HepG2 (cell line): ENCODE data around the gene ANKS1B. TPM values are rescaled to one million over a fixed set of nuclear protein-coding genes. Genes with fewer than 3 reads are reported as not detected.

Experiments
- ATAC-seq: fragments of 200-7000 bp; cut with Tn5 transposase; 3 replicates; pipeline ENCODE4 v1.9.1; 2020; ENCODE audit warnings: mild to moderate bottlenecking, moderate library complexity
- BruUV-seq: library from RNA; stranded (reverse); fragments of 400-500 nt; replicated peaks from 2 replicates; lab custom pipeline; 2021; lab: Mats Ljungman, UMichigan
- CTCF ChIA-PET: fragments of 300-600 bp; formaldehyde crosslinking; extraction: SDS; loops from one replicate; lab custom pipeline; 2021; ENCODE audit warnings: low total read pairs, inconsistent platforms, low intra/inter-chr PET ratio; lab: Yijun Ruan, JAX
- POLR2A ChIA-PET: fragments of 350-600 bp; sonication (Branson Sonifier 250); formaldehyde crosslinking; loops from one replicate; lab custom pipeline; 2020; ENCODE audit warnings: antibody characterized with exemption, inconsistent platforms; lab: Yijun Ruan, JAX
- DNase-seq: peaks from one replicate; pipeline ENCODE4 v3.0.0-alpha.2; 2015; ENCODE audit warnings: low spot score
- FAIRE-seq: peaks from 3 replicates; lab custom pipeline; 2011; peaks lifted over from hg19 to GRCh38; lab: Jason Lieb, UNC
- H2AFZ ChIP-seq: one replicate; pipeline ENCODE4 v1.6.1; 2011; ENCODE audit warnings: low read length, inconsistent platforms
- H3K27ac ChIP-seq: fragments of 300-600 bp; 3 replicates; pipeline ENCODE4 v1.8.0; 2011; ENCODE audit warnings: mixed run types, mild to moderate bottlenecking, mixed read lengths, low read length, inconsistent platforms; ENCODE audit not compliant: insufficient read depth; ENCODE audit errors: extremely low read length
- H3K27me3 ChIP-seq, 2 experiments: fragments of 200-600 bp in 1 of 2; 2 replicates in 1 of 2; 3 replicates in 1 of 2; pipeline versions ENCODE4 v1.6.0 to v1.8.0; 2011; ENCODE audit warnings: low read length in 2 of 2, mild to moderate bottlenecking in 2 of 2, moderate library complexity in 2 of 2, inconsistent platforms in 1 of 2; ENCODE audit not compliant: insufficient read depth in 2 of 2, control insufficient read depth in 1 of 2
- H3K36me3 ChIP-seq, 2 experiments: fragments of 200-600 bp in 1 of 2; replicated peaks in 1 of 2; 2 replicates in 1 of 2; 3 replicates in 1 of 2; pipeline versions ENCODE4 v1.5.1 to v1.8.0; 2011; ENCODE audit warnings: low read length in 2 of 2, inconsistent platforms in 1 of 2; ENCODE audit not compliant: insufficient read depth in 2 of 2, control insufficient read depth in 1 of 2
- H3K4me1 ChIP-seq: 2 replicates; pipeline ENCODE4 v1.5.1; 2012; ENCODE audit warnings: low read length, inconsistent platforms; ENCODE audit not compliant: insufficient read depth
- H3K4me2 ChIP-seq: 2 replicates; pipeline ENCODE4 v1.6.0; 2011; ENCODE audit warnings: low read depth, low read length, inconsistent platforms
- H3K4me3 ChIP-seq, 3 experiments: fragments of 200-600 bp in 1 of 3; sonication (generic), shearing (Covaris generic) in 1 of 3; replicated peaks in 1 of 3; 2 replicates each; pipeline ENCODE4 v1.5.1; 2011 to 2016; ENCODE audit warnings: low read length in 3 of 3, inconsistent platforms in 2 of 3, low read depth in 2 of 3, mild to moderate bottlenecking in 2 of 3, control low read depth in 1 of 3, mixed read lengths in 1 of 3; ENCODE audit not compliant: insufficient read depth in 1 of 3
- H3K79me2 ChIP-seq: one replicate; pipeline ENCODE4 v1.6.1; 2011; ENCODE audit warnings: low read length, inconsistent platforms; ENCODE audit not compliant: insufficient read depth
- H3K9ac ChIP-seq: 2 replicates; pipeline ENCODE4 v1.6.0; 2011; ENCODE audit warnings: mild to moderate bottlenecking, low read depth, low read length, inconsistent platforms; ENCODE audit not compliant: insufficient read depth
- H3K9me3 ChIP-seq: 2 replicates; pipeline ENCODE4 v1.5.1; 2012; ENCODE audit warnings: mild to moderate bottlenecking, low read length
- H4K20me1 ChIP-seq: 2 replicates; pipeline ENCODE4 v1.6.0; 2011; ENCODE audit warnings: inconsistent platforms, mild to moderate bottlenecking, low read length, moderate library complexity; ENCODE audit not compliant: insufficient read depth
- MIER2 ChIP-seq: IDR thresholded peaks from 2 replicates; pipeline ENCODE4 v1.6.1; 2016; ENCODE audit warnings: missing biosample characterization, missing genetic modification reagents
- REST ChIP-seq, 2 experiments: IDR thresholded peaks; 2 replicates each; pipeline ENCODE4 v1.6.1; 2011 to 2012; ENCODE audit warnings: low read length in 2 of 2, borderline replicate concordance in 1 of 2, low read depth in 1 of 2, mild to moderate bottlenecking in 1 of 2, moderate library complexity in 1 of 2
- WGBS: methylation state at CpG from one replicate; pipeline ENCODE4 v1.1.6; 2017; ENCODE audit warnings: low lambda C conversion rate; 5-methylcytosine and 5-hydroxymethylcytosine counted together
- in situ Hi-C: cut with HindIII; loops from 2 replicates; pipeline ENCODE4 v1.10.0; 2017; ENCODE audit warnings: low pct_unique_long_range_greater_than_20kb; ENCODE audit not compliant: extremely low pct_ligation_motif_present
- intact Hi-C: fragments of 100-400 bp; cut with micrococcal nuclease; formaldehyde crosslinking; loops from one replicate; pipeline ENCODE4 v1.10.0; 2022; ENCODE audit not compliant: unreplicated experiment
- polyA plus RNA-seq, 8 experiments: library from polyadenylated mRNA; depleted of rRNA in 3 of 8; stranded (reverse) in 7 of 8; unstranded in 1 of 8; fragments of >200 nt; fragmentation: Illumina TruSeq in 4 of 8; extraction: Trizol in 4 of 8; gene quantifications; 2 replicates each; pipeline versions ENCODE4 v1.2.1 to v1.2.3, GENCODE V29; 2011 to 2016; ENCODE audit warnings: low read depth in 4 of 8, missing spikeins in 1 of 8, mixed read lengths in 1 of 8; ENCODE audit not compliant: insufficient read depth in 1 of 8
- total RNA-seq, 5 experiments: library from RNA; depleted of rRNA; stranded (reverse); fragments of >200 nt; fragmentation: Illumina TruSeq; extraction: Trizol; gene quantifications; 2 replicates each; pipeline ENCODE4 v1.2.3, GENCODE V29; 2016; ENCODE audit warnings: low read depth in 1 of 5
- TF ChIP-seq, protein P1 (sequence below): sonication (generic); formaldehyde crosslinking; IDR thresholded peaks from 2 replicates; pipeline ENCODE4 v1.4.0; 2020; ENCODE audit warnings: missing genetic modification reagents

The ANKS1B gene
- total and polyA plus RNA-seq, 2 of the 13 experiments (the other 11 are each of a cell fraction or from before 2014, with no cell fraction given): 0.15 TPM; not detected in 1

DNA sequence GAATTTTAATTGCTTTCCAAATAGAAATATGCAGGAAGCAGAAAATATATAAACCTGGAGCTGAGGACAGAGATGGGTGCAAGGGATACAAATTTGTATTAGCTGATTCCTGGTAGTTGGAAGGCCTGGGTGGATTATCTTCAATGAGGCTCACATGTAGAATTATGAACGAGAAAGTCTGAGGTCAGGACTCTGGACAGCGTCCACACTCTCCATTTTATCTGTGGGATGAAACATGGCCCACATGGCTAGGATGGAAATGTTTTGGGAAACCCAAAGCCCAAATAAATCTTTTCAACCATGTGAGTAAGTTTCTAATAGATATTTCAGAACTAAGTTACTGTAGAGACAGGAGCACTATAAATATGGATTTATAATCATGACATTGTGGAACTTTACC is 1083.5 kb downstream of the ANKS1B start:
- intact Hi-C loops: no loop called here
- TF ChIP-seq REST (IDR thresholded peaks at IDR 0.05; ENCODE audit: borderline replicate concordance in 1 of 2, low read depth in 1 of 2, low read length in 2 of 2): peak; percentile 38 to 91
- TF ChIP-seq, protein P1, sequence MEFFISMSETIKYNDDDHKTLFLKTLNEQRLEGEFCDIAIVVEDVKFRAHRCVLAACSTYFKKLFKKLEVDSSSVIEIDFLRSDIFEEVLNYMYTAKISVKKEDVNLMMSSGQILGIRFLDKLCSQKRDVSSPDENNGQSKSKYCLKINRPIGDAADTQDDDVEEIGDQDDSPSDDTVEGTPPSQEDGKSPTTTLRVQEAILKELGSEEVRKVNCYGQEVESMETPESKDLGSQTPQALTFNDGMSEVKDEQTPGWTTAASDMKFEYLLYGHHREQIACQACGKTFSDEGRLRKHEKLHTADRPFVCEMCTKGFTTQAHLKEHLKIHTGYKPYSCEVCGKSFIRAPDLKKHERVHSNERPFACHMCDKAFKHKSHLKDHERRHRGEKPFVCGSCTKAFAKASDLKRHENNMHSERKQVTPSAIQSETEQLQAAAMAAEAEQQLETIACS (CRISPR knock-in tag): no peak
- peak; percentile 90 for TF ChIP-seq MIER2
- TF ChIP-seq, all 625 proteins: peak for 2
- H3K9ac ChIP-seq: no peak overlapping the region
- H3K4me1 ChIP-seq: no peaks in the 10 kb centered on the region
- no peak overlapping the region for H2AFZ ChIP-seq
- no peaks in the 10 kb centered on the region for H3K79me2 ChIP-seq
- H3K4me2 ChIP-seq: no peak overlapping the region
- H3K27me3 ChIP-seq: peaks cover 0 to 7% of the 10 kb centered on the region in 2 experiments; a peak in 2 of 5 replicates
- POLR2A ChIA-PET: no interaction called here
- in situ Hi-C loops: no loop called here
- no peak for DNase-seq
- no peak for FAIRE-seq
- BruUV-seq: no TSS peak
- CTCF ChIA-PET: no interaction called here
- WGBS: 0% methylated on average over 2 of the region's 2 CpGs
- H3K9me3 ChIP-seq: no peaks in the 10 kb centered on the region
- no peaks in the 10 kb centered on the region for H3K36me3 ChIP-seq
- no peak for ATAC-seq
- no peak overlapping the region for H3K27ac ChIP-seq
- no peak overlapping the region for H3K4me3 ChIP-seq
- H4K20me1 ChIP-seq: no peaks in the 10 kb centered on the region; the same call in 1 of the 2 replicates
